Uterus (tissue), 2 donors: ENCODE data around the gene LYZL6.

Experiments used
- CTCF ChIP-seq, 4 experiments: fragments of 200-600 bp in 2 of 4; fragments of 450-650 bp in 2 of 4; sonication (generic) in 2 of 4; IDR thresholded peaks; one replicate each; pipeline ENCODE4 v1.5.1; 2016 to 2019; ENCODE audit warnings: antibody characterized with exemption in 4 of 4, mild to moderate bottlenecking in 2 of 4, moderate library complexity in 1 of 4
- POLR2A ChIP-seq, 2 donors: fragments of 450-650 bp; IDR thresholded peaks; one replicate each; pipeline ENCODE4 v1.6.1; 2016; ENCODE audit warnings: antibody characterized with exemption in 2 of 2, mild to moderate bottlenecking in 1 of 2, moderate library complexity in 1 of 2

- TF ChIP-seq CTCF (IDR thresholded peaks at IDR 0.05): no peak
- no peak for TF ChIP-seq POLR2A (IDR thresholded peaks at IDR 0.05)
Measured at GRCh38 chr17:35912339-35912912, 31.1 kb downstream of the LYZL6 start.
